GM18499 (cell line): Measurements from ENCODE around the gene GRAMD1C.
"Not testable (repeated sequence)": the region's sequence is repeated elsewhere in the genome, so short reads cannot be mapped to it uniquely, and the experiment has no call there.

Source experiments
- ATAC-seq: cut with Tn5 transposase; IDR thresholded peaks from one replicate; pipeline ENCODE4 v1.9.1; 2021; ENCODE audit warnings: moderate number of reproducible peaks; ENCODE audit not compliant: insufficient read depth, unreplicated experiment

GRAMD1C gene

DNA sequence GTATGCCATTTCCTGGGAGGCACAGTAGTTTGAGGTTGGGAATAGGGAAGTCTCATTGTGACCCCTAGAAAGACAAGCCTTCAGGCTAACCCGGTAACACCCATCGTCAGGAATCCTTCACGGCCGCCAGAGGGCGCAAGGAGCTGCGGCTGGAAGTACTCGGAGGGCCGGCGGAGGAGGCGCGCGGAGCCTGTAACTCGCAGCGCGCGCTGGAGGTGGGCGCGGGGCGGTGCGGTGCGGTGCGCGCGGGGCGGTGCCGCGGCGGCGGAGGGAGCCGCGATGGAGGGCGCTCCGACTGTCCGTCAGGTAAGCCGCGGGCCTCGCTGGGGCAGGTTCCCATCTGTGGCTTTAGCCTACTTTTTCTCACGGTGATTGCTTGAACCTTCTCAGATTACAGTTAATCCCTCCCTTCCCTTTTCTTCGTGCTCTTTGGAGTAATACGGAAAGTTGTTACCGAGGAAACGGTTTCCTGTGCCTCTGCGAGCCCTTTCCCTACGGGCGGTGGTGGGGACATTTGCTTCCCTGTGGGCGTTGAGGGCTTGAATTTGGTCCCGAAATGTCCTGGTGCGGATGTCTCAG lies at the start of gene GRAMD1C:
Gene GRAMD1C (plus strand): TSS at position 158 of the 579 bp plus-strand sequence. CDS start 122 bp downstream, at position 280.
- ATAC-seq: peak; percentile 71

DNA sequence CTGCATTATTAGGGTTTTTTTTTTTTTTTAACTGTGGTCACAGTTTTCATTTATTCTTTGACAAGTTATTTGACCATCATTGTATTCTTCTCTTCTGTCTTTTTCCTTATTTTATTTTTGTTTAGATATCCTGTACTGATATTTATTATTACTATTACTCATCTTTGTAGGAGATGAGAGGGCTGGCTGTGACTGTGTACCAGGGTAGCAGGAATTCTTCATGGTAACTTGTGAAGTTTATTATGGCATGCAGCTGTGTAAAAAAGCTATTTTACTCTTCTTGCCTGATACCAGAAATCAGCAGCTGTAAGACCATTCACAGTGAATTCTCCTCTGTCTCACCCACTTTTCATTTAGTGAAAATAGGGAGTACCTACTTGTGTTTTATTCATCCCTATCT lies 47.2 kb upstream of the GRAMD1C start:
- ATAC-seq: no peak

DNA sequence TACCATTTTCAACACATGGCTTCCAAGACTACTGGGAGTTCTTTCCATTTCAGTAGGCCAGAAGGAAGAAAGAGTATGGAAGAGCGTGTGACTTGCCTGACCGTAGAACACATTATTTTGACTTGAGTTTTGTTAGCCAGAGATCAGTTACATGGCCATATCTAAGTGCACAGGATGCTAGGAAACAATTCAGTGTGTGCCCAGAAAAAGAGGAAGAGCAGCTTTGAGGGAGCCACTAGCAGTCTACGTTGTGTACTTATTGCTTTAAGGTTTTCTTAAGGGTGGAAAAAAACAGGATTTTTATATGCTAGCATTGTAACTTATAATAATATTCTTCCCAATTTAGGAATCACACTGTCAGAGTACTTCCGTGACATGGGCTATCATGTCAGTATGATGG lies 44.1 kb upstream of the GRAMD1C start:
- no peak for ATAC-seq

DNA sequence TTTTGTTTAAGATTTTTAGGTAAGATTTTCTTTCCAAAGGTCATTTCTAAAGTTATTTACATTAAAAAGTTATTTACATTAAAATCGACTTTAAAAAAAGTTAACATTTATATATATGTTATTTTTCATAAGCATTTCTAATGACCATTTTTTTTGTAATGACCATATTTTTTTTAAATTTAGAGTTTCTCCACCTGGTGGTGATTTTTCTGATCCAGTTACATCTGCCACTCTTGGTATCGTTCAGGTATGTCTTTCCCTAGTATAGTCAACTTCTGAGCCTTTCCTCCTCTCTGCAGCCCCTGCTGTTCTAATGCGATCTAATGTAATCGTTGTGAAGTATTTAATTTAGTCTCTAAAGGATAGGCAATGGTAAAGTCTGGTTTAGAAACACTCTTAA lies 42.9 kb upstream of the GRAMD1C start:
- no peak for ATAC-seq

DNA sequence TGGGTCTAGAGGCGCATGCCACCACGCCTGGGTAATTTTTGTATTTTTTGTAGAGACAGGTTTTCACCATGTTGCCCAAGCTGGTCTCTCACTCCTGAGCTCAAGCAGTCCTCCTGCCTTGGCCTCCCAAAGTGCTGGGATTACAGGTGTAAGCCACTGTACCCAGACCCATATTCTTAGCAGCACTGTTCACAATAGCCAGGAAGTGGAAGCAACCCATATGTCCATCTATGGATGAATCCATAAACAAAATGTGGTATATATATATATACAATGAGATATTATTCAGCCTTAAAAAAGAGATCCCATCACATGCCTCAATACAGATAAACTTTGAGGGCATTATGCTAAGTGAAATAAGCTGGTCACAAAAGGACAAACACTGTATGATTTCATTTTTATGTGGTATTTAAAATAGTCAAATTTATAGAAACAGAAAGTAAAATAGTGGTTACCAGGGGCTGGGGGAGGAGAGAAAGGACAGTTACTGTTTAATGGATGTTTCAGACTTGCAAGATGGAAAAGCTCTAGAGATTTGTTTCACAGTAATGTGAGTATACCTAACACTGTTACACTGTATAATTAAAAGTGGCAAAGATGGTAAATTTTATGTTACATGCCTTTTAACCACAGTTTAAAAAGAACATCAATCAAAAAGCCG lies 35.7 kb upstream of the GRAMD1C start:
- no peak for ATAC-seq

DNA sequence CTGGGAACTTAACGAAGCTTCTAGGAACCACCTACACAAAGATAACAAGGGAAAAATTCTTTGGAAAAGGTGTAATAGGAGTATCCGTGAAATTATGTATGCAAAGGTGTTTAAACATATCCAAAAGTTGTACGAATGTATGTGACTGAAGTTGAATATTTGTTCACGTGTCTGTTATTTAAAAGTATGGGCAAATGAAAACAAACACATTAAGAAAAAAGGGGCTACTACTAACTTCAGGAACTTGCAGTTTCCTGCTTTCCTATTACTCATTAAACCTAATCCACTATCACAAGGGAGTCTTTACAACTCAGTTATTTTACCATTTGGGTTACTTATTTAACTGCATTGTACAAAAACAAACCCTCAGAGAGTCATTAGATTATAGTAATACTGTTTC lies 33.9 kb upstream of the GRAMD1C start:
- no peak for ATAC-seq

DNA sequence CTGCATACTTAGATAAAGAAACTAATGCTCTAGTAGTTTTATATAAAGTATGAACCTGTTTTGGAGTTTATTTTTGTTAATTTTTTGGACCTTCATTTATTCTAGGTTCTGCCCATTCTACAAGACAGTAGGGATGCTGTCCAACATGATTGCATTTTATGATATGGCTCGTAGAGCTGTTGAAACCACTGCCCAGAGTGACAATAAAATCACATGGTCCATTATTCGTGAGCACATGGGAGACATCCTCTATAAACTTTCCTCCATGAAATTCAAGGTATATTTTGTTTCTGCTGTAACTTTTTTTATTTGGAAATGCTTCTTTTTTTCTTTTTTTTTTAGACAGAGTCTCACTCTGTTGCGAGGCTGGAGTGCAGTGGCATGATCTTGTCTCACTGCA lies 33.3 kb upstream of the GRAMD1C start:
- no peak for ATAC-seq

DNA sequence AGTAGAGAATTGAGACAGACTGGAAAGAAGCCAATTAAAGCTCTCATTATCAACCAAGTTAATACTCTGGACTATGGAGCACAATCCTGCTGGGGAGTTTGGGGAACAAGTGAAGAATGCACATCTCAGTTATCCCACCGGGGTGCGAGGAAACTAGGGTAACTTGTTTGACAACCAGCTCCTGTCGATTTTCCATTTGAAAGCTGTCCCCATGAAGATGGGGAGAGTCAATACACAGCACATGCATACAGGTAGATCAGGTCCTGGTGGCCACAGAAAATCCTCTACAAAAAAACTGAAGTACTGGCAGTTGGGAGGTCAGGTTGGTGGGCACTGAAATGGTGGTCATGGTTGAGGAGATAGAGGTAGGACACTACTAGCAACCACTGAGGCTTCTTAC lies 25.7 kb upstream of the GRAMD1C start:
- no peak for ATAC-seq

DNA sequence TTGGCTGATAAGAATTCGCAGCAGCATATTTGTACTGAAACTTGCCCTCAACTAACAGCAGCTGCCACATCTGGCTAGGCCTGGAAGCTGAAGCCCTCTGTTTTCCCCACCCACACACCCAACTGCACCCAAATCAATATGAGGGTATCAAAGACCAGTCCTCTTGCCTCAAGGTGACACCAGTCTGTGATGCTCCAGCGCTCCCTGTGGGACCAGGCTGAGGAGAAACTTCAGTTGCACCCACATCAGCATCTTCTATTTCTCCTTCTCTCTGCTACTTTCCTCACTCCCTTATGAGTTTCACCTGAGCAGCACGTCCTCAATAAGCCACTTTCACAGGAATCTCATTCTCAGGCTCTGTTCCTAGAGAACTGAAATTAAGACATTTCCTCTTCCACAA lies 18.7 kb upstream of the GRAMD1C start:
- ATAC-seq: no peak

DNA sequence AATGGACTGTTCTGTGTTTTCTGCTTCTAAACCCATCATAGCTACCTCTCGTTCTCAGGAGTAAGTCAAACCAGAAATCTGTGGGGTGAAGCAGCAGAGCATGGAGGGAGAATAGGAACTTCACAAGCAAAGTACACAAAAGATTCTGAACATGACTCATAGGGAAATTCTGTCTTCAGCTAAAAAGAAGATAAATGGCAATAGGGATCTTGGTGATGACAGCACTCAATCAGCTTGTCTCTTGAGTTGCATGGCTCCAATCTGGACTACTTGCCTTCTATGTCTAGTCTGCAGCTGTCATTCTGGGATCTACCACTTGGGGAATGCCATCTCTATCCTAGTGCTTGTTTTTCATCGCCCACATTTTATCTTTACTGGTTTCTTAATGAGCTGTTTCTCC lies 13.5 kb upstream of the GRAMD1C start:
- ATAC-seq: peak; percentile 80

DNA sequence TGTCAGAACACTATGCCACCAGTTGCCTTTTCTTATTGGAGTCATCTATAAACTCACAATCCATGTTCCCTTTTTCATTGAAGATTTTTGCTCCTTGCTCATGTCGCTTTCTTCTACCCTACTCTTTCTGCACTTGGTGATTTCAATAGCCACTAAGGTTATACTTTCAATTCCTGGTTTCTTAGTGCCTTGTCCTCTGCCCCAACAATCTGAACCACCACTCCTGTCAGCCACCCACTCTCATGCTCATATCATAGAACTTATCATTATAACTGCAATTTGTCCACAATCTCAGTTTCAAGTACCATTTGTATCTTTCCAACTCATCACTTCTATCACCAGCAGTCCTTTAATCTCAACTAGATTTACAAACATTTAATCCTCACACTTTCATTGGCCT lies 10.0 kb upstream of the GRAMD1C start:
- ATAC-seq: no peak

DNA sequence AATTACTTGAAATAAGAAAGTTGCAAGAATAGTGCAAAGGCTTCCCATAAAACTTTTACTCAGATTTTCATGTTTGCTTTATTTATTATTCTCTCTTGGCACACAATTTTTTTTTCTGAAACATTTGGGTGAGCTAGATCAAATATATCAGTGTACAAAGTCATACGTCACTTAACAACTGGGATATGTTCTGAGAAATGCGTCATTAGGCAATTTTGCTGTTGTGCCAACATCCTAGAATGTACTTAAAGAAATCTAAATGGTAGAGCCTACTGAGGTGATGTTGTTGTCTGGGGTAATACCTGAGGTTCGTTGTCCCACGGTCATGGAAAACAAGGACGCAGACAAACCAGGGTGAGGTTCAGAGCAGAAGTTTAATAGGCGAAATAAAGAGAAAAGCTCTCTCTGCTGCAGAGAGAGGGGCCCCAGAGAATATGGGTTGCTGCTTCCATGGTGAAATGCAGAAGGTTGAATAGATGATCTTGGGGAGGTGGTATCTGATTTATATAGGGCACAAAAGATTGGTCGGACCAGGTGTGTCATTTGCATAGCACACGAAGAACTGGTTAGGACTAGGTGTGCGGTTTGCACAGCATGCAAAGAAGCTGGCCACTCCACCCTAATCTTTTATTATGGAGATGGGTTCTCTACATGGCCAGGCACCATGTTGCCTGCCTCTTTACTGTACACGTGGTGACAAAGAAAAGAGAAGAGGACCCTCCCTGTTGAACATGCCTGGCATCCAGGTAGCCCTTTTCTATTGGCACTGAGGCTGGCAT lies 8.8 kb upstream of the GRAMD1C start:
- no peak for ATAC-seq

DNA sequence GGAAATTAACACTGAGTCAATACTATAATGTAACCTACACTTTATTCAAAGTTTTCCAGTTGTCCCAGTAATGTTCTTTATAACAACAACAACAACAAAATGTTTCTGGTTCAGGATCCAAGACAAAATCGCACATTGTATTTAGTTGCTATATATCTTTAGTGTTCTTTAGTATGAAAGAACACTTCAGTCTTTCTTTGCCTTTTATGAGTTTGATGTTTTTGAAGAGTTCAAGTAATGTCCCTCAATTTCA lies 7.6 kb upstream of the GRAMD1C start:
- ATAC-seq: no peak

DNA sequence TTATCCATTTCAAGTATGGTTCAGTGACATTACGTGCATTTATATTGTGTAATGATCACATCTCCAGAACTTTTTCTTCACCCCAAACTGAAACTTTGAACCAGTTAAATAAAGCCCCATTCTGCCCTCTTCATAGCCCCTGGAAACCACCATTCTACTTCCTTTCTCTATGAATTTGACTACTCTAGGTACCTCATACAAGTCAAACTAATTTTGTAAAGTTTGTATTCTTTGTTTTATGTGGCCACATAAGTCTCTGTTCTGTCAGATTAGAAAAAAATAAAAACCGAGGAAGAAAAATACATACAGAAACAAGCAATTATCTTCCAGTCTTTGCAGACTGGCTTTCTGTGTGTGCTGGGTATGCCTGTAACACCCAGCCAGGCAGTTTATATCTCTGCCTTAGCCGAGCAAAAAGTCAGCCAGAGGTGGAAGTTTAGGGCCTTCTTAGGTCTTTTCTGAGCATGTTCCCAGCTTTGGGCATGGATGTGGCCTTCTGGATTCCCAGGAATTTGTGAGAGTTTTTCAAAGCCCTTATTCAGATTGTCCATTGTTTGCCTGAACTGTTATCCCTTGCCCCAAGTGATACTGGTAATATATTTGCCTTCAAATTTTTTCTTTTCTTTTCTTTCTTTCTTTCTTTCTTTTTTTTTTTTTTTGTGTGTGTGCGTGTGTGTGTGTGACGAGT lies 6.0 kb upstream of the GRAMD1C start:
- no peak for ATAC-seq

DNA sequence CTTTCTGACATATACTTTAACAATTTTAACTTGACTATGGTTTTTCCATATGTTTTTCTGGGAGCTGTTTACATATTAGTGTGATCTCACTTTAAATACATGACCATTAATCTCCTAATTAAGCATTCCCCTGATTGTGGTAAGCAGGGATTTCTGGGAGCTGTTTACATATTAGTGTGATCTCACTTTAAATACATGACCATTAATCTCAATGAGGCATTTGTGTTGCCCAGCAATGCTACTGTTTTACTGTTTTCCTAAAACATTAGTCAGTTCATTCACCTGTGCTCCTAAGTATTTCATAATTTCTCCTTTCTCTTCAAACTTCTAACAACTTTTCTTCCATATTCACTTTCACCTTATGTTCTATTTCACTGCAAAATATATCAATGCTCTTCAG lies 3.6 kb upstream of the GRAMD1C start:
- no peak for ATAC-seq

DNA sequence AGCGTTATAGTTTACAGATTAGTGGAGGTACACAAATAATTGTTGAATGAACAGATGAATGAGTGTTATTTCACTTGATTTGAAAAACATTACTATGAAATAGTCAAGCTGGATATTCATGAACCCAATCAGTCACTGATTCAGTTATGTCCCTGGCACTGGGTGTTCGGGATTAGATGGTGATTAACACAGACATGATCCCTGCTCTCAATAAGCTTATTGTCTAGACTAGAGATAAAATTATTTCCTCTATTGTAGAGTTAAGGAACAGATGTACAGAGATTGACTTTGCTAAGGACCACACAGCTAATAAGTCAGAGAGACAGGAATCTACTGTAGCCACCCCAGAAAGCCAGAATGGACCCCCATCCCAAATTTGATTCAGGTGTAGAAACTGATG lies 963 bp downstream of the GRAMD1C start:
- ATAC-seq: no peak

DNA sequence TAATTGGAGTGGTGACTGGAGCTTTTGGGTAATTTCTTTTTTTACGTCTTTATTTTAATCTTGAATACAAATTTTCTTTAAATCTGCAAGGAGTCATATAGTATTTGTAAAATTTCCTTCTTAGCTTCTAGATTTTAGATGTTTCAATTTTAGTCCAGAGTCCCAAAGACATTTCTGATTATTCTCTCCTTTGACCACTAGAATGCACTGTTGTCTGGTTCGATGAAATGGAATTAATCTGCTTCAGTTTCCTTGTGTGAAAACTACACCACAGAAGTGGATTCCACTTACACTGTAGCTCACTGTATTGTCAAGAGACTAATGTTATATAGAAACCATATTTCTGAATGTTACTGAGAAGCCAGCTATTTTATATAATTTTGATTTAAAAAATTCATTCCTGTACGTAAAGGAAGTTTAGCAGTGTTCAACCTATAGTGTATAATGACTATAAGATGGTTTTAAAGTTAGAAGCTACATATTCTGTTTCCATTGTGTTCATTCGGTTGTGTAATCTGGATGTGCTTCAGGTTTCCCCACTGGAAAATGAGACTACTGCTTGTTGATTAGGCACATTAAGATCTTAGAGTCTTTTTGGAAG lies 6.1 kb downstream of the GRAMD1C start:
- no peak for ATAC-seq

DNA sequence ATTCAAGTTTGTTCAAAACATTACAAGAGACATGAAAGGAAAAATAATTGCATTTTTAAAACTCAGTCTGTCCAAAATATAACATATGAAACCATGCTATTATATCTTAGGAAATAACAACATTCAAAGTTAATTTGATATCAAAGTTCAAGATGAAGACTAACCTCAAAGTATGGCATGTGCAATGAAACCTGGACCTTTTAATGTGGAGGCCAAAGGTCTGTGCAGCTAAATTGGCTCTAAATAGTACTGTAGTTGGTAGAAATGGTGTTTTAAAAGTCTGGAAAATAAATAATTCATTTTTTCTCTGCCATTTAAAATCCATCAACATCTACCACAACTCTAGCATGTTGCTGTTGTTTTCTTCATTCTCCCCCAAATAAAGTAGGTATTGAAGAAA lies 8.7 kb downstream of the GRAMD1C start:
- ATAC-seq: no peak

DNA sequence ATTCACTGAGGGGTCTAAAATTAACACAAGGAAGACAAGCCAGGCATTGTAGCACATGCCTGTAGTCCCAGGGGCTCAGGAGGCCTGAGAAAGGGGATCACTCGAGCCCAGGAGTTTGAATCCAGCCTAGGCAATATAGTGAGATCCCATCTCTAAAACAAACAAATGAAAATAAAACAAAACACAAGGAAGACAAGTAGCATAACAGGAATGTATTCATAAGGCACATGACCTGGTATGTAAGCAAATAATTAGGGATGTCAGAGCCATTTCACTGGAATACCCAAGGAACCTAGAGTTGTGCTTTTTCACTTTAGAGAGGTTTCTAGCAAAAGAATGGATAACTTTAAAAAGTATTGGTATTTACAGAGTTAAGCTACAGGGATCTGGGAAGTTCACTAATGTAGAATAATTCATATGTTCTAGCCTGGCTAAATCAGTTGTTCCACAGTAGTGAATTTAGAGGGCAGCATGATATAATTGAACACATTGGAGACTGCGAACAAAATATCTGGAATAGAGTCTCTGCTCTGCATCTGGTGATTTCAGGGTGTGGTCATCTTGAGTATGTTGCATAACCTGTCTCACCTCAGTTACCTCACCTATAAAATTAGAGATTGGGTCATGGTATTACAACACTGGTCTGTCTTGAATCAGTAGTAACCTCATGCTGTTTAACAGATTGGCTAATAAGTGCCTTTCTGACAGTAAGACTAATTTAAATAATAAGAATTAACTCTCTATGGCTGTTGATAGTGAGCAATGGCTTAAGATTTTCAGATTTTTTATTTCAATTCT lies 9.3 kb downstream of the GRAMD1C start:
- no peak for ATAC-seq

DNA sequence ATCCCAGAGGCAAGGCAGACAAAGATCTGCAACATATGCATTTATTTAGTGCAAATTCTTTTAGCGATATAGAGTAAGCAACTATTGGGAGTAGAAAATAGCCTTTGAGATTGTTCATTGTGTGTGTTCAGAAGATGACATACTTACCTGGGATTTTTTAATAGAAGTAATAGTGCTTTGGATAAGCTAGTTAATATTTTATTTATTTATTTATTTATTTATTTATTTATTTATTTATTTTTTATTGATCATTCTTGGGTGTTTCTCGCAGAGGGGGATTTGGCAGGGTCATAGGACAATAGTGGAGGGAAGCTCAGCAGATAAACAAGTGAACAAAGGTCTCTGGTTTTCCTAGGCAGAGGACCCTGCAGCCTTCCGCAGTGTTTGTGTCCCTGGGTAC lies 10.5 kb downstream of the GRAMD1C start:
- not testable (repeated sequence) for ATAC-seq
